ENCODE results near the gene ULK2.
"Not testable (repeated sequence)": the region's sequence is repeated elsewhere in the genome, so short reads cannot be mapped to it uniquely, and the experiment has no call there.

Gene ULK2

GRCh38 chr17:19766421-19767270 lies 101.1 kb downstream of the ULK2 start:
- peak; percentile 77 for DNase-seq (ENCODE audit: low spot score)

- DNase-seq (ENCODE audit: low spot score) = no peak
These were observed 101.7 kb downstream of the ULK2 start for GRCh38 chr17:19766016-19766415.

- not testable (repeated sequence) for DNase-seq (ENCODE audit: low spot score)
These were observed 103.7 kb downstream of the ULK2 start for GRCh38 chr17:19763991-19764390.

GRCh38 chr17:19763416-19763815 lies 104.3 kb downstream of the ULK2 start:
- no peak for DNase-seq (ENCODE audit: low spot score)

- DNase-seq (ENCODE audit: low spot score) = peak; percentile 81
These were observed 105.2 kb downstream of the ULK2 start for GRCh38 chr17:19762515-19762961.

- DNase-seq (ENCODE audit: low spot score) = no peak
These were observed 107.0 kb downstream of the ULK2 start for GRCh38 chr17:19760746-19761145.

- no peak for DNase-seq (ENCODE audit: low spot score)
These were observed 107.9 kb downstream of the ULK2 start for GRCh38 chr17:19759568-19760549.

GRCh38 chr17:19757536-19758180 lies 110.1 kb downstream of the ULK2 start:
- DNase-seq (ENCODE audit: low spot score) = no peak

GRCh38 chr17:19756546-19756945 lies 111.2 kb downstream of the ULK2 start:
- DNase-seq (ENCODE audit: low spot score) = no peak

GRCh38 chr17:19755821-19756510 lies 111.8 kb downstream of the ULK2 start:
- DNase-seq (ENCODE audit: low spot score) = no peak

GRCh38 chr17:19755392-19755791 lies 112.3 kb downstream of the ULK2 start:
- no peak for DNase-seq (ENCODE audit: low spot score)

GRCh38 chr17:19753661-19754463 lies 113.9 kb downstream of the ULK2 start:
- no peak for DNase-seq (ENCODE audit: low spot score)

- DNase-seq (ENCODE audit: low spot score) = no peak
These were observed 114.7 kb downstream of the ULK2 start for GRCh38 chr17:19753051-19753509.

GRCh38 chr17:19752216-19753050 lies 115.3 kb downstream of the ULK2 start:
- no peak for DNase-seq (ENCODE audit: low spot score)

- DNase-seq (ENCODE audit: low spot score) = no peak
These were observed 116.9 kb downstream of the ULK2 start for GRCh38 chr17:19750835-19751234.

GRCh38 chr17:19750020-19750572 lies 117.6 kb downstream of the ULK2 start:
- no peak for DNase-seq (ENCODE audit: low spot score)

- no peak for DNase-seq (ENCODE audit: low spot score)
These were observed 118.9 kb downstream of the ULK2 start for GRCh38 chr17:19748807-19749193.

GRCh38 chr17:19747829-19748806 lies 119.6 kb downstream of the ULK2 start, which contains the start of gene ALDH3A1:
Gene ALDH3A1, minus strand, starts transcription at chr17:19748298. Its CDS starts 3,169 bp downstream, at chr17:19745129.
- no peak for DNase-seq (ENCODE audit: low spot score)
